Transverse colon (tissue), 4 donors: ENCODE results near the gene TAF5L. TPM values are rescaled to one million over a fixed set of nuclear protein-coding genes. Genes with fewer than 3 reads are reported as not detected.

Source experiments
- DNase-seq: peaks from one replicate; pipeline ENCODE4 v3.0.0-alpha.2; 2019
- H3K27ac ChIP-seq, 4 donors: fragments of 200-600 bp; sonication (generic); 2 replicates each; pipeline ENCODE4 v1.5.1; 2016 to 2018; ENCODE audit warnings: inconsistent platforms in 4 of 4
- H3K27me3 ChIP-seq: fragments of 200-600 bp; sonication (generic); 2 replicates; pipeline ENCODE4 v1.5.1; 2017; ENCODE audit warnings: inconsistent platforms
- H3K36me3 ChIP-seq, 4 donors: fragments of 200-600 bp; sonication (generic); 2 replicates each; pipeline ENCODE4 v1.5.1; 2017 to 2019; ENCODE audit warnings: inconsistent platforms in 4 of 4
- H3K4me1 ChIP-seq, 4 donors: fragments of 200-600 bp; sonication (generic); 2 replicates each; pipeline ENCODE4 v1.5.1; 2017 to 2020; ENCODE audit warnings: inconsistent platforms in 4 of 4
- H3K4me3 ChIP-seq, 4 donors: fragments of 200-600 bp; sonication (generic); 1 replicate in 1 of 4; 2 replicates in 3 of 4; pipeline versions ENCODE4 v1.5.1 to v1.6.1; 2017 to 2019; ENCODE audit warnings: inconsistent platforms in 4 of 4
- H3K9me3 ChIP-seq, 2 donors: fragments of 200-600 bp; sonication (generic); 2 replicates each; pipeline ENCODE4 v1.5.1; 2017 to 2019; ENCODE audit warnings: inconsistent platforms in 2 of 2
- CTCF ChIP-seq, 5 experiments: fragments of 200-600 bp in 3 of 5; fragments of 450-650 bp in 2 of 5; sonication (generic) in 3 of 5; IDR thresholded peaks; 1 replicate in 2 of 5; 2 replicates in 3 of 5; pipeline ENCODE4 v1.5.1; 2016 to 2017; ENCODE audit warnings: antibody characterized with exemption in 5 of 5, inconsistent platforms in 3 of 5, mild to moderate bottlenecking in 2 of 5, moderate library complexity in 1 of 5
- EP300 ChIP-seq: sonication (generic); formaldehyde crosslinking; IDR thresholded peaks from one replicate; pipeline ENCODE4 v1.6.1; 2017; ENCODE audit warnings: antibody characterized with exemption, low read depth
- POLR2A ChIP-seq: fragments of 450-650 bp; IDR thresholded peaks from one replicate; pipeline ENCODE4 v1.6.1; 2016; ENCODE audit warnings: antibody characterized with exemption, mild to moderate bottlenecking, moderate library complexity
- POLR2AphosphoS5 ChIP-seq, 3 donors: sonication (generic); formaldehyde crosslinking; IDR thresholded peaks; one replicate each; pipeline ENCODE4 v1.6.1; 2016; ENCODE audit warnings: antibody characterized with exemption in 3 of 3
- WGBS, 2 donors: methylation state at CpG; one replicate each; pipeline ENCODE4 v1.1.5; 2018; ENCODE audit warnings: low coverage in 1 of 2; 5-methylcytosine and 5-hydroxymethylcytosine counted together
- in situ Hi-C, 4 donors: fragments of 200-750 bp; cut with MboI; loops; one replicate each; pipeline versions ENCODE4 v1.15.0 to v1.15.1; 2017; ENCODE audit warnings: low sequenced_read_pairs in 3 of 4, low pct_ligation_motif_present in 1 of 4, low pct_unique_long_range_greater_than_20kb in 1 of 4
- intact Hi-C: fragments of 100-400 bp; cut with DNase I; formaldehyde crosslinking; loops from one replicate; pipeline ENCODE4 v1.15.1; 2023; ENCODE audit warnings: low total_unique reads
- total RNA-seq, 4 donors: library from RNA; depleted of rRNA; stranded (reverse); fragments of >200 nt; gene quantifications; one replicate each; pipeline ENCODE4 v1.1.0, GENCODE V29; 2016

The TAF5L gene
- total RNA-seq, 4 donors from 2014 or later, result 10.7 to 22.1 (median 15.4) TPM

- WGBS, 2 donors, result 78% methylated on average over 5 to 6 of the region's 7 CpGs
- Histone ChIP-seq H3K4me3 (no peak overlapping the region), H3K36me3 (no peaks in the 10 kb centered on the region), H3K27ac (no peak overlapping the region), H3K4me1 (peaks cover 0 to 15% (median 2%) of the 10 kb centered on the region in 4 donors), H3K27me3 (no peaks in the 10 kb centered on the region), H3K9me3 (no peaks in the 10 kb centered on the region)
- TF ChIP-seq CTCF (IDR thresholded peaks at IDR 0.05), result no peak
- no peak for TF ChIP-seq POLR2AphosphoS5 (IDR thresholded peaks at IDR 0.05)
- TF ChIP-seq POLR2A, result no peak
- TF ChIP-seq EP300, result no peak
- in situ Hi-C loops (loop anchor here in 2 of 4 donors (10.0 kb wide), 1 partner anchor 649 kb away; no protein-coding TSS in a partner anchor), intact Hi-C loops (loop anchor here (10.0 kb wide), 1 partner anchor 649 kb away; no protein-coding TSS in a partner anchor)
- DNase-seq, result no peak
Observed at GRCh38 chr1:229665912-229666558, 40.1 kb upstream of the TAF5L start.

GRCh38 chr1:229664133-229664689, 38.3 kb upstream of the TAF5L start:
- in situ Hi-C loops, result loop anchor here in 3 of 4 donors (5.0 to 10.0 kb wide), 2 partner anchors 648 to 651 kb away; no protein-coding TSS in a partner anchor
- WGBS, 2 donors, result 54 to 70% methylated on average over 7 to 9 of the region's 9 CpGs
- H3K27ac ChIP-seq, result no peak overlapping the region

GRCh38 chr1:229661897-229662296, 36.0 kb upstream of the TAF5L start:
- in situ Hi-C loops, result loop anchor here in 3 of 4 donors (5.0 to 10.0 kb wide), 2 partner anchors 650 to 653 kb away; no protein-coding TSS in a partner anchor
- TF ChIP-seq POLR2AphosphoS5 (IDR thresholded peaks at IDR 0.05) (no peak), EP300 (no peak), POLR2A (no peak), CTCF (IDR thresholded peaks at IDR 0.05) (no peak)
- peaks cover 0 to 17% (median 2%) of the 10 kb centered on the region in 4 donors for H3K4me1 ChIP-seq

More at GRCh38 chr1:229664133-229664689, 38.3 kb upstream of the TAF5L start:
- Histone ChIP-seq H3K36me3 (no peaks in the 10 kb centered on the region), H3K4me3 (no peak overlapping the region), H3K4me1 (peaks cover 0 to 17% (median 2%) of the 10 kb centered on the region in 4 donors), H3K9me3 (no peaks in the 10 kb centered on the region), H3K27me3 (no peaks in the 10 kb centered on the region)
- intact Hi-C loops, result loop anchor here (10.0 kb wide), 1 partner anchor 651 kb away; no protein-coding TSS in a partner anchor
- DNase-seq, result peak; percentile 33
- TF ChIP-seq CTCF (IDR thresholded peaks at IDR 0.05), result no peak
- TF ChIP-seq POLR2AphosphoS5 (IDR thresholded peaks at IDR 0.05), result no peak

More at GRCh38 chr1:229661897-229662296, 36.0 kb upstream of the TAF5L start:
- no peak for DNase-seq
- Histone ChIP-seq H3K27ac (no peak overlapping the region), H3K9me3 (no peaks in the 10 kb centered on the region), H3K27me3 (no peaks in the 10 kb centered on the region), H3K4me3 (no peak overlapping the region), H3K36me3 (no peaks in the 10 kb centered on the region)
- intact Hi-C loops, result loop anchor here (10.0 kb wide), 1 partner anchor 653 kb away; no protein-coding TSS in a partner anchor
- 80 to 96% methylated on average over 3 to 8 of the region's 8 CpGs for WGBS, 2 donors
